Measurements from ENCODE around the gene RNF223. TPM values are rescaled to one million over a fixed set of nuclear protein-coding genes. Genes with fewer than 3 reads are reported as not detected.
A peak's percentile ranks its signal among the peaks of the same experiment; 100 is the strongest.

Gene RNF223
- total and polyA plus RNA-seq, 2 of the 13 experiments (the other 11 are each of a cell fraction or from before 2014, with no cell fraction given): 0.03 TPM; not detected in 1

GRCh38 chr1:1115786-1116700 is 41.9 kb upstream of the RNF223 start, which contains the start of gene C1orf159 (continued):
- TF ChIP-seq, protein P1, sequence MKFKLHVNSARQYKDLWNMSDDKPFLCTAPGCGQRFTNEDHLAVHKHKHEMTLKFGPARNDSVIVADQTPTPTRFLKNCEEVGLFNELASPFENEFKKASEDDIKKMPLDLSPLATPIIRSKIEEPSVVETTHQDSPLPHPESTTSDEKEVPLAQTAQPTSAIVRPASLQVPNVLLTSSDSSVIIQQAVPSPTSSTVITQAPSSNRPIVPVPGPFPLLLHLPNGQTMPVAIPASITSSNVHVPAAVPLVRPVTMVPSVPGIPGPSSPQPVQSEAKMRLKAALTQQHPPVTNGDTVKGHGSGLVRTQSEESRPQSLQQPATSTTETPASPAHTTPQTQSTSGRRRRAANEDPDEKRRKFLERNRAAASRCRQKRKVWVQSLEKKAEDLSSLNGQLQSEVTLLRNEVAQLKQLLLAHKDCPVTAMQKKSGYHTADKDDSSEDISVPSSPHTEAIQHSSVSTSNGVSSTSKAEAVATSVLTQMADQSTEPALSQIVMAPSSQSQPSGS (CRISPR knock-in tag; IDR thresholded peaks at IDR 0.05): no peak; the same call in none of the 2 replicates
- TF ChIP-seq NR3C1 (CRISPR knock-in tag; IDR thresholded peaks at IDR 0.05) (no peak), NPAS2 (CRISPR knock-in tag; IDR thresholded peaks at IDR 0.05; ENCODE audit: borderline replicate concordance) (no peak), ZNF563 (CRISPR knock-in tag; IDR thresholded peaks at IDR 0.05) (peak; percentile 31; the same call in 1 of the 2 replicates), ZBTB10 (CRISPR knock-in tag; IDR thresholded peaks at IDR 0.05; ENCODE audit: borderline replicate concordance) (no peak), CAMTA2 (CRISPR knock-in tag; IDR thresholded peaks at IDR 0.05; ENCODE audit: borderline replicate concordance) (no peak), TIGD3 (CRISPR knock-in tag; IDR thresholded peaks at IDR 0.05; ENCODE audit: borderline replicate concordance) (no peak), ZNF552 (CRISPR knock-in tag; IDR thresholded peaks at IDR 0.05; ENCODE audit: borderline replicate concordance) (no peak), FUBP1 (CRISPR knock-in tag; IDR thresholded peaks at IDR 0.05; ENCODE audit: borderline replicate concordance) (no peak), ZNF75D (CRISPR knock-in tag; IDR thresholded peaks at IDR 0.05; ENCODE audit: borderline replicate concordance) (no peak)
- TF ChIP-seq, protein P2, sequence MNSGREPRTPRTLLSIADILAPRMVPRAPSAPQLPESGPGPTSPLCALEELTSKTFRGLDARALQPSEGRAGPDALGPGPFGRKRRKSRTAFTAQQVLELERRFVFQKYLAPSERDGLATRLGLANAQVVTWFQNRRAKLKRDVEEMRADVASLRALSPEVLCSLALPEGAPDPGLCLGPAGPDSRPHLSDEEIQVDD (CRISPR knock-in tag; IDR thresholded peaks at IDR 0.05; ENCODE audit: borderline replicate concordance): no peak
- TF ChIP-seq, protein P3, sequence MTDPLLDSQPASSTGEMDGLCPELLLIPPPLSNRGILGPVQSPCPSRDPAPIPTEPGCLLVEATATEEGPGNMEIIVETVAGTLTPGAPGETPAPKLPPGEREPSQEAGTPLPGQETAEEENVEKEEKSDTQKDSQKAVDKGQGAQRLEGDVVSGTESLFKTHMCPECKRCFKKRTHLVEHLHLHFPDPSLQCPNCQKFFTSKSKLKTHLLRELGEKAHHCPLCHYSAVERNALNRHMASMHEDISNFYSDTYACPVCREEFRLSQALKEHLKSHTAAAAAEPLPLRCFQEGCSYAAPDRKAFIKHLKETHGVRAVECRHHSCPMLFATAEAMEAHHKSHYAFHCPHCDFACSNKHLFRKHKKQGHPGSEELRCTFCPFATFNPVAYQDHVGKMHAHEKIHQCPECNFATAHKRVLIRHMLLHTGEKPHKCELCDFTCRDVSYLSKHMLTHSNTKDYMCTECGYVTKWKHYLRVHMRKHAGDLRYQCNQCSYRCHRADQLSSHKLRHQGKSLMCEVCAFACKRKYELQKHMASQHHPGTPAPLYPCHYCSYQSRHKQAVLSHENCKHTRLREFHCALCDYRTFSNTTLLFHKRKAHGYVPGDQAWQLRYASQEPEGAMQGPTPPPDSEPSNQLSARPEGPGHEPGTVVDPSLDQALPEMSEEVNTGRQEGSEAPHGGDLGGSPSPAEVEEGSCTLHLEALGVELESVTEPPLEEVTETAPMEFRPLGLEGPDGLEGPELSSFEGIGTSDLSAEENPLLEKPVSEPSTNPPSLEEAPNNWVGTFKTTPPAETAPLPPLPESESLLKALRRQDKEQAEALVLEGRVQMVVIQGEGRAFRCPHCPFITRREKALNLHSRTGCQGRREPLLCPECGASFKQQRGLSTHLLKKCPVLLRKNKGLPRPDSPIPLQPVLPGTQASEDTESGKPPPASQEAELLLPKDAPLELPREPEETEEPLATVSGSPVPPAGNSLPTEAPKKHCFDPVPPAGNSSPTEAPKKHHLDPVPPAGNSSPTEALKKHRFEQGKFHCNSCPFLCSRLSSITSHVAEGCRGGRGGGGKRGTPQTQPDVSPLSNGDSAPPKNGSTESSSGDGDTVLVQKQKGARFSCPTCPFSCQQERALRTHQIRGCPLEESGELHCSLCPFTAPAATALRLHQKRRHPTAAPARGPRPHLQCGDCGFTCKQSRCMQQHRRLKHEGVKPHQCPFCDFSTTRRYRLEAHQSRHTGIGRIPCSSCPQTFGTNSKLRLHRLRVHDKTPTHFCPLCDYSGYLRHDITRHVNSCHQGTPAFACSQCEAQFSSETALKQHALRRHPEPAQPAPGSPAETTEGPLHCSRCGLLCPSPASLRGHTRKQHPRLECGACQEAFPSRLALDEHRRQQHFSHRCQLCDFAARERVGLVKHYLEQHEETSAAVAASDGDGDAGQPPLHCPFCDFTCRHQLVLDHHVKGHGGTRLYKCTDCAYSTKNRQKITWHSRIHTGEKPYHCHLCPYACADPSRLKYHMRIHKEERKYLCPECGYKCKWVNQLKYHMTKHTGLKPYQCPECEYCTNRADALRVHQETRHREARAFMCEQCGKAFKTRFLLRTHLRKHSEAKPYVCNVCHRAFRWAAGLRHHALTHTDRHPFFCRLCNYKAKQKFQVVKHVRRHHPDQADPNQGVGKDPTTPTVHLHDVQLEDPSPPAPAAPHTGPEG (CRISPR knock-in tag; IDR thresholded peaks at IDR 0.05): no peak

Measured in HepG2 (cell line).